Mucosa of descending colon (tissue), 3 donors: ENCODE measurements around the gene BMI1. TPM values are rescaled to one million over a fixed set of nuclear protein-coding genes. Genes with fewer than 3 reads are reported as not detected.

ENCODE experiments used
- ATAC-seq: fragments of 200-7000 bp; cut with Tn5 transposase; one replicate; pipeline ENCODE4 v1.9.1; 2020; ENCODE audit warnings: mild to moderate bottlenecking, moderate library complexity
- DNase-seq, 3 donors: peaks; one replicate each; pipeline ENCODE4 v3.0.0-alpha.2; 2020
- H3K36me3 ChIP-seq: fragments of 200-600 bp; one replicate; pipeline ENCODE4 v1.8.0; 2021; ENCODE audit warnings: low read depth, mild to moderate bottlenecking
- H3K4me1 ChIP-seq: fragments of 200-600 bp; one replicate; pipeline ENCODE4 v1.8.0; 2021; ENCODE audit warnings: low read depth, mild to moderate bottlenecking
- H3K4me3 ChIP-seq: fragments of 200-600 bp; one replicate; pipeline ENCODE4 v1.8.0; 2021; ENCODE audit warnings: mild to moderate bottlenecking
- H3K9me3 ChIP-seq: fragments of 200-600 bp; one replicate; pipeline ENCODE4 v1.8.0; 2021; ENCODE audit warnings: mild to moderate bottlenecking
- CTCF ChIP-seq: fragments of 200-600 bp; IDR thresholded peaks from one replicate; pipeline ENCODE4 v1.8.0; 2022; ENCODE audit warnings: antibody characterized with exemption, mild to moderate bottlenecking
- intact Hi-C, 2 donors: fragments of 100-400 bp; cut with DNase I in 1 of 2; cut with micrococcal nuclease in 1 of 2; formaldehyde crosslinking; loops; one replicate each; pipeline versions ENCODE4 v1.11.0 to v1.11.1; 2022; cut with DNase I, micrococcal nuclease
- total RNA-seq, 3 donors: library from RNA; stranded (reverse); fragmentation: NEBNext Ultra II Directional in 2 of 3; extraction: Animal tissue kit (Norgen Biotek cat#: 25700) in 2 of 3; gene quantifications; one replicate each; pipeline versions ENCODE4 v1.2.1 to v1.2.4, GENCODE V29; 2021 to 2023
- donor health status: DM: no; HTN: no; CAD: no; lungs with moderate emphysema.
- donor health status: DM: no; HTN: no; CAD: no.
- donor health status: DM: no; HTN: yes; CAD: no.

Gene BMI1
- total RNA-seq, 3 donors from 2014 or later = 26.6 to 76.6 (median 28.7) TPM

- ATAC-seq = no peak
- H3K4me3 ChIP-seq = no peak overlapping the region
- intact Hi-C loops = loop anchor here in 1 of 2 donors (5.0 kb wide), 1 partner anchor 72 kb away; no protein-coding TSS in a partner anchor
- DNase-seq = no peak
- no peaks in the 10 kb centered on the region for H3K9me3 ChIP-seq
- peaks cover 4% of the 10 kb centered on the region for H3K36me3 ChIP-seq
- H3K4me1 ChIP-seq = peaks cover 25% of the 10 kb centered on the region
- TF ChIP-seq CTCF = no peak
Observed at GRCh38 chr10:22324413-22324812, 3.5 kb downstream of the BMI1 start.

- peak overlapping the region; percentile 31 for H3K4me3 ChIP-seq
- no peaks in the 10 kb centered on the region for H3K9me3 ChIP-seq
- ATAC-seq (no peak), DNase-seq (no peak)
- TF ChIP-seq CTCF = no peak
- intact Hi-C loops = loop anchor here in 1 of 2 donors (5.0 kb wide), 1 partner anchor 73 kb away; no protein-coding TSS in a partner anchor
- peaks cover 4% of the 10 kb centered on the region for H3K36me3 ChIP-seq
- peaks cover 20% of the 10 kb centered on the region for H3K4me1 ChIP-seq
Observed at GRCh38 chr10:22324893-22325271, 4.0 kb downstream of the BMI1 start.

GRCh38 chr10:22325272-22326144, 4.6 kb downstream of the BMI1 start:
- intact Hi-C loops = no loop called here
- H3K9me3 ChIP-seq = no peaks in the 10 kb centered on the region
- ATAC-seq = peak; percentile 60
- no peak for TF ChIP-seq CTCF
- peak overlapping the region; percentile 31 for H3K4me3 ChIP-seq
- peaks cover 4% of the 10 kb centered on the region for H3K36me3 ChIP-seq
- peaks cover 19% of the 10 kb centered on the region for H3K4me1 ChIP-seq
- peak; percentile 69 to 86 (median 80) for DNase-seq

GRCh38 chr10:22326145-22326702, 5.3 kb downstream of the BMI1 start:
- no peak for TF ChIP-seq CTCF
- Histone ChIP-seq H3K9me3 (no peaks in the 10 kb centered on the region), H3K4me1 (peaks cover 19% of the 10 kb centered on the region), H3K4me3 (peak overlapping the region; percentile 31), H3K36me3 (peaks cover 4% of the 10 kb centered on the region)
- DNase-seq (no peak), ATAC-seq (no peak)
- intact Hi-C loops = no loop called here

- intact Hi-C loops = no loop called here
Observed at GRCh38 chr10:22329150-22329549, 8.3 kb downstream of the BMI1 start.

More at GRCh38 chr10:22329150-22329549, 8.3 kb downstream of the BMI1 start:
- TF ChIP-seq CTCF = no peak
- Histone ChIP-seq H3K36me3 (peaks cover 4% of the 10 kb centered on the region), H3K9me3 (no peaks in the 10 kb centered on the region), H3K4me3 (no peak overlapping the region), H3K4me1 (peaks cover 9% of the 10 kb centered on the region)
- no peak for DNase-seq
- no peak for ATAC-seq
